ES-I3 (cell line): ENCODE measurements around the gene THSD4.

Experiments used
- H3K36me3 ChIP-seq: 2 replicates; pipeline ENCODE4 v1.6.1; 2013; ENCODE audit warnings: mild to moderate bottlenecking, low read length, control low read depth, moderate library complexity; ENCODE audit not compliant: insufficient read depth
- H3K4me1 ChIP-seq: 2 replicates; pipeline ENCODE4 v1.6.1; 2013; ENCODE audit warnings: mild to moderate bottlenecking, control low read depth, low read length; ENCODE audit not compliant: insufficient read depth
- H3K9ac ChIP-seq: 2 replicates; pipeline ENCODE4 v1.6.1; 2013; ENCODE audit warnings: low read depth, mild to moderate bottlenecking, low read length, moderate library complexity
- H3K9me3 ChIP-seq: 2 replicates; pipeline ENCODE4 v1.6.1; 2013; ENCODE audit warnings: mild to moderate bottlenecking, low read length, moderate library complexity; ENCODE audit not compliant: control insufficient read depth, insufficient read depth

The THSD4 gene

DNA sequence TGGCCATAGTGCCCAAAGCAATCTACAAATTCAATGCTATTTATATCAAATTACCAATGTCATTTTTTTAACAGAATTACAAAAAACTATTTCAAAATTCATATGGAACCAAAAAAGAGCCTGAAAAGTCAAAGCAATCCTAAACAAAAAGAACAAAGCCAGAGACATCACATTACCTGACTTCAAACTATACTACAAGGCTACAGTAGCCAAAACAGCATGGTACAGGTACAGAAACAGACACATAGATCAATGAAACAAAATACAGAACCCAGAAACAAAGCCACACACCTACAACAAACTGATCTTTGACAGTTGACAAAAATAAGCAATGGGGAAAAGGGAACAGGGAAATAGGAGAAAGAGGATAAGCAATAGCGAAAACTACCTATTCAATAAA, 26.6 kb upstream of the THSD4 start:
- no peaks in the 10 kb centered on the region for H3K36me3 ChIP-seq
- no peaks in the 10 kb centered on the region for H3K9me3 ChIP-seq
- peaks cover 10% of the 10 kb centered on the region; the same call in 1 of the 2 replicates for H3K4me1 ChIP-seq
- no peak overlapping the region for H3K9ac ChIP-seq

DNA sequence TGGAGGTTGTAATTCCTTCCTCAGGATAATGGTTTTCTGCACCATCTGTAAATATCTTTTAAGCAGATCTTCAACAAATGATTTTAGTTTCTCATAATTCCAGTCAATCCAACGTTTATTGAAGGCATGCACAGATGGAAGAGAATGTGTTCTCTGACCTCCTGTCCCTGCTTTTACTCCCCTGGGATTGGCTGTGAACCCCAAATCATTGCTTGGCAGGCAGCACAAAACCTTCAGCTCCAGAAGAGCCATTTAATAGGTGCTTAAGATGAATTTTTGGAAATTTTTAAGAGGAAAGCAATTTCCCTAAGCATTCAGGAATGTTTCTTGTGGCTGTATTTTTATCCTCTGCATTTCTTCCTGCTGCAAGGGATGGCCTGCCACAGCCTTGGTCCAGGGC, 25.5 kb upstream of the THSD4 start:
- H3K9me3 ChIP-seq, result no peaks in the 10 kb centered on the region
- H3K4me1 ChIP-seq, result peaks cover 10% of the 10 kb centered on the region; the same call in 1 of the 2 replicates
- no peaks in the 10 kb centered on the region for H3K36me3 ChIP-seq
- no peak overlapping the region for H3K9ac ChIP-seq

DNA sequence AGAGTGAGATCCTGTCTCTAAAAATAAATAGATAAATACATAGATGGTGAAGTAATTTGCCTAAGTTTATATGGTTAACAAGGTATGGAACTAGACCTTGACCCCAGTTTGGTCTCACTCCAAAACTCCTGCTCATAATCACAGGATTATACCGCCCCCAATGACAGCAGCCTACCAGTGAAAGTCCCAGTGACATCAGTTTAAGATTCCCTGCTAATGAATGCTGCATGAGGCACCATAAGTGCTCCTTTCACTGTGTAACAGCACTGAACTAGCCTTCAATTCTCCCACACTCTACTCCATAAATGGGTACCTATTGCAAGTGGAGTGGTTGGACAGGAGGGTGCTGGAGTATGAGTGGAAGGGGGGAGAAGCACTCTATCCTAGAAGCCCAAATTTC, 23.7 kb upstream of the THSD4 start:
- Histone ChIP-seq H3K9me3 (no peaks in the 10 kb centered on the region), H3K36me3 (no peaks in the 10 kb centered on the region), H3K9ac (no peak overlapping the region), H3K4me1 (no peaks in the 10 kb centered on the region)

DNA sequence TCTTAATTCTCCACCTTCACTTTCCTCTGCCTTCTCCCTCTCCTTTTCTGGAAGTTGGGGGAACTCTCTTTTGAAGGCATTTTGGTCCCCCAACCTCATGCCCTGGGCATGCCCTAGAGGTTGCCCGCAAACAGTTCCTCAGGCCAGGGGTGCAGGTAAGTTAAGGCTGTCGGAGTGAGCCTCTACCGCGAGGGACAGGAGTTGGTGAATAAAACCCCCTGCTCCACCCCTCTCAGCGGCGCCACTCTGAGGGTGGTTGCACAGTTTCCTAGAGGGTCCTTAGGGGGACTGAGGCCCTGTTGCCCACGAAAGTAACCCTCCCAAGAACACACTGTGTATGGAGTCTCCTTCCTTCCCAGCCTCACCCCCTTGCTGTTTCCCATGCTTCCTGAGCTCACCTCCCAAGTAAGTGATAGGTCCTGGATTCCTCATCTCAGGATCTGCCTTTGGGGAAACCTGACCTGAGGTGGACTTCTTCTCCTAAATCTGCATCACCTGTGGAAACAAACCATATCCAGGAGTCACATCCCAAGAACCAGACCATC, 23.1 kb upstream of the THSD4 start:
- no peaks in the 10 kb centered on the region for H3K36me3 ChIP-seq
- H3K9me3 ChIP-seq, result no peaks in the 10 kb centered on the region
- no peak overlapping the region for H3K9ac ChIP-seq
- no peaks in the 10 kb centered on the region for H3K4me1 ChIP-seq

DNA sequence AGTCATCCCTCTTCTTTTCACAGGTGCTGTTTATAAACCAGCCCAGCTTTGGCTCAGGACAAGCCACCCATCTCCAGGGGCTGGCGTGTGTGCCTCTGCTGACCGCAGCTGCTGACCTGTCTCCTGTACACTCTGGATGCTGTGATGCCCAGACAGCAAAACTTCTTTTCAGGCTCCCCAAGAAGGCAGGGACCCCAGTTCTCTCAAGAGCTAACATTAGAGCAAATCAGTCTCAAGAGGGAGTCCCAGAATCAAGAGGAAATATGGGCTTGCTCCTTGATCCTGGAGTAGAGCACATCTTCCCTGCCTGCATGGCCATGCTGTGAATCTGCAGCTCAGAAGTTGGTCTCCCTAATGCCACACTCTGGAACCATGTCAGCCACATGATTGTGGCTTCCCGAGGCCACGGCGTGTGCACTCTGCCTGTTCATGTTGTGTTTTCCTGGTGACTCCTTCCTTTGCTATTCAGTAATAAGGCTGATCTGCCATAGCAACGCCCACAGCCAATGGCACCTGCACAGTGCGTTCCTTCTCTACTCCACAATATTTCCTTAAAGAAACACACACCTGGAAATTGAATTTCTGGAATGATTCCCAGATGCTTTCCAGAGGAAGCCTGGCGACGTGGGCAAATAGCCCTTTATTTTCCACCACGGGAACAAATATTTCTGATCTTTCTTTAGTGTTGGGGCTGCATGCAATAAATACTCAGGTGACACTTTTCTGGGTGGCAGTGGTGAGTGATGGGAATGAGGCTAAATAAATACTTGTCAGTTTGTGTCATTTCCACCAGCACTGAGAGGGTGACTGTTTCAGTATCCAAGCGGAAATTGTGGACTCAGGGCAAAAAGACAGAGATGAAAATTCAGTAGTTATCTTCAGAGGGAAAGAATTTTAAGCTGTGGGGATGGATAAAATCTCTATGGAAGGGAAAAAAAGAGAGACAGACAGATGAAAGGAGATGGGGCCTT, 21.9 kb upstream of the THSD4 start:
- H3K36me3 ChIP-seq, result no peaks in the 10 kb centered on the region
- no peaks in the 10 kb centered on the region for H3K4me1 ChIP-seq
- H3K9me3 ChIP-seq, result no peaks in the 10 kb centered on the region
- H3K9ac ChIP-seq, result no peak overlapping the region

DNA sequence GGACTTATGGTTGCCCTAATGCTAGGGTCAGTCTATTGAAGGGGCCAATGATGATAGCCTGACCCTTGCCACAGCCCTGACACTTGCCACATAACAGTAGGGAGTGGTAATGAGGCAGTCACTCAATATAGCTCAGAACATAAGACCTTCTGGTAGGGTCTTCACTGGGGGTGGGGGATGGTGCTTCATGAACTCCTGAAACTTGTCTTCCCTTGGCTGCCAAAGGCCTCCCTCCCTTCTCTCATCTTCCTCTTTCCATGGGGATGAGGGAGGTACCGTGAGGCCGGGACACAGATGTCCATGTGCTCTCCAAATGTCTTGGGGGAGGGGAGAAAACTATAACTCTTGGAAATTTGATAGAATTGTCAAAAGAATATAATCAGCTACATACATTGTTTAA, 21.1 kb upstream of the THSD4 start:
- no peaks in the 10 kb centered on the region for H3K36me3 ChIP-seq
- H3K9ac ChIP-seq, result no peak overlapping the region
- H3K4me1 ChIP-seq, result no peaks in the 10 kb centered on the region
- no peaks in the 10 kb centered on the region for H3K9me3 ChIP-seq

DNA sequence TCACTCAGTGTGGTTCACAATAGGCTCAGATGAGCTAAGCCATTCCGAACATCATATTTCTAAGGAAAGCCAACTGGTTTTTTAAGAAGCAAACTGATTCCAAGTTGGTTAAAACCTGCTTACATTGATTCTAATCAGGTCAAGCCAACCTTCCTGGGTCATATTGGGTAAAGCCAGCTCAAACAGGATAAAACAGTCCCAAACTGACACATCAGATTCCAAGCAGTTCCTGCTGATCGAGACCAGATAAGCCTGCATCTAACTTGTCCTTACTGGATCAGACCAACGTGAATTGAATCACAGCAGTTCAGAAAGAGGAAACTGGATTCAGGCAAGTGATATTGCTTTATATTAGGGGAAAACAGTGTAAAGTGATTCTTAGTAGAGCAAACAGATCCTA, 18.6 kb upstream of the THSD4 start:
- no peaks in the 10 kb centered on the region for H3K9me3 ChIP-seq
- no peaks in the 10 kb centered on the region for H3K36me3 ChIP-seq
- no peaks in the 10 kb centered on the region for H3K4me1 ChIP-seq
- H3K9ac ChIP-seq, result no peak overlapping the region

DNA sequence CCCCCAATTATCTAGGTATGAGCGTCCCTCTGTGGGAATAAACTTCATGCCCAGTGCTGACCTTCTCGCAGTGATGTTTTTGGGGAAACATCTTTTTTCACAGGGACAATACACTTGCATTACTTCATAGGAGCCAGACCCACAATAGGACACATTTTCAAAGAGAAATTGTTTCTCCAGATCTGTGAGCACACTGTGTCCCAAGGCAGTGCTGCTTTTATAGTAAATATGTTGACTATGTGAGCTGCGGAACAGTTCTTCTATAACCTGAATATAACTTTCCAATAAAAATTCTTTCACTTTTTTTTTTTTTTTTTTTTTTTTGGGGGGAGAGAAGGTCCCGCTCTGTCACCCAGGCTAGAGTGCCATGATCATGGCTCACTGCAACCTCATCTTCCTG, 17.4 kb upstream of the THSD4 start:
- Histone ChIP-seq H3K9me3 (no peaks in the 10 kb centered on the region), H3K36me3 (no peaks in the 10 kb centered on the region), H3K4me1 (no peaks in the 10 kb centered on the region), H3K9ac (no peak overlapping the region)

DNA sequence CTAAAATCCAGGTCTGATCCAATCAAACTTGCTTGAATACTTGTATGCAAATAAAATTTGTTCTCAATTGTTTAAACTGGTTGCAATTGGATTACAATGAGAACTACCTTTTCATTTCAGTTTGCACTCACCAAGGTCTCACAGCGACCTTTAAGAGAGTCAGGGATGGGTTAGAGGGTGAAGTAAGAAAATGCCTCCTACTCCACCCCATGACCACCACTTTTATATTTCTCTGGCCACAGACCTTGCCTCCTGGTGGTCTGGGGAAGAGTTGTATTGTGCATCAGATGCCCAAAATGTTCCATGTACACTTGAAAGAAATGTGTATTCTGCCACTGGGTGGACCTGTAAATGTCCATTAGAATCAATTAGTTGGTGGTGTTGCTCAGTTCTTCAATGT, 16.4 kb upstream of the THSD4 start:
- H3K4me1 ChIP-seq, result no peaks in the 10 kb centered on the region
- H3K36me3 ChIP-seq, result no peaks in the 10 kb centered on the region
- no peaks in the 10 kb centered on the region for H3K9me3 ChIP-seq
- no peak overlapping the region for H3K9ac ChIP-seq

DNA sequence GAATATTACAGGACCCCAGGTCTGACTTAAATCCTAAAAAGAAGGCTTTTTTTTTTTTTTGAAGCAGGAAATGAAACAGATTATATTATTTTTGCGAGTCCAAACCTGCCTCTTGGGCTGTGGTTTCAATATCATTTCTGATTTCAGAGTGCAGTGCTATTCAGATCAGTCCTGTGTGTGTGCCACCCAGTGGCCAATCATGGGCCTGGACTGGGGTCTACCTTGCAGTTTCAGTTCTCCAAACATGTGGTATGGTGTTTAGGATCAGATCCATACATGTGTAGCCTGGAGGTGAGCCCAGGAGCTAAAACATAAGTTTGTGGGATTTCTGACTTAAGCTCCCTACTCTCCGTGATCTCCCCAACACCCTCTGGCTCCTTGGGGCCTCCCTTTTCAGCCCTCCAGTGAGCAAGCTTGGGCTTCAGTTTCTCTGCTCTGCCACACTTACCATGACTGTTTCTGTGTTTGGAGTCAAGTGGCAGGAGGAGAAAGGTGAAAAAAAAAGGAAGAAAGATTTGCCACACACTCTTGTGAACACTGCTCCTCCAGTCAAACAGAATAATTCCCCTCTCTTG, 12.1 kb upstream of the THSD4 start:
- no peak overlapping the region for H3K9ac ChIP-seq
- H3K4me1 ChIP-seq, result no peaks in the 10 kb centered on the region
- H3K9me3 ChIP-seq, result no peaks in the 10 kb centered on the region
- no peaks in the 10 kb centered on the region for H3K36me3 ChIP-seq

DNA sequence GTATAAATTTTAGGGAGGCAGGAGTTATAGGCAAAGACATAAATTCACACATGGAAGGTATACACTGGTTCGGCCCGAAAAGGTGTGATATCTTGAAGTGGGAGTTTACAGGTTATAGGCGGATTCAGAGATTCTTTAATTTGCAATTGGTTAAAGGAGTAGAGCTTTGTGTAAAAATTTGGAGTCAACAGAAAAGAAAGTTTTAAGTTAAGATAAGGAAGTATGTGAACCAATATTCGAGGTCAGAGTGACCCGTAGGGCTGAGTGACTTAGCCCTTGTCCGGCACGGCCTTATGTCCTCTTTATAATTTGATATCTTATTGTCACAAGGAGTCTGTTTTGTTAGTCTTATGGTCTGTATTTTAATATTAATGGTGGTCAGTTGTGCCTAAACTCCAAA, 10.6 kb upstream of the THSD4 start:
- no peaks in the 10 kb centered on the region for H3K9me3 ChIP-seq
- no peaks in the 10 kb centered on the region for H3K36me3 ChIP-seq
- H3K9ac ChIP-seq, result no peak overlapping the region
- H3K4me1 ChIP-seq, result no peaks in the 10 kb centered on the region

DNA sequence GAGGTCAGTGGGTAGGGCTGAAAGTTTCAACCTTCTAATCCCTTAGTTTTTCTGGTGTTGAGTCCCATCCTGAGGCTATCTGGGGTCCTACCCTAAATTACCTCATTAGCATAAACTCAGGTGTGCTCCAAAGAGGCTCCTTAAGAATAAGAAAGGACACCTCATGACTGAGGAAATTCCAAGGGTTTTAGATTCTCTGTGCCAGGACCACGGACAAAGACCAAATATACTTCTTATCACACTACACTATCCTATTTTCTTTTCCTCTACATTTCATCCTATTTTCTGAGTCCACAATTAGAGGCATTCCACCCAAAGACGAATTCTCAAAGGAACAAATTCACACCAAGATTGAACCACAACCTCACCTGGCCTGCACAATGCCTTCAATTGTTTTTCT, 9.8 kb upstream of the THSD4 start:
- Histone ChIP-seq H3K36me3 (no peaks in the 10 kb centered on the region), H3K9me3 (no peaks in the 10 kb centered on the region), H3K4me1 (no peaks in the 10 kb centered on the region), H3K9ac (no peak overlapping the region)

DNA sequence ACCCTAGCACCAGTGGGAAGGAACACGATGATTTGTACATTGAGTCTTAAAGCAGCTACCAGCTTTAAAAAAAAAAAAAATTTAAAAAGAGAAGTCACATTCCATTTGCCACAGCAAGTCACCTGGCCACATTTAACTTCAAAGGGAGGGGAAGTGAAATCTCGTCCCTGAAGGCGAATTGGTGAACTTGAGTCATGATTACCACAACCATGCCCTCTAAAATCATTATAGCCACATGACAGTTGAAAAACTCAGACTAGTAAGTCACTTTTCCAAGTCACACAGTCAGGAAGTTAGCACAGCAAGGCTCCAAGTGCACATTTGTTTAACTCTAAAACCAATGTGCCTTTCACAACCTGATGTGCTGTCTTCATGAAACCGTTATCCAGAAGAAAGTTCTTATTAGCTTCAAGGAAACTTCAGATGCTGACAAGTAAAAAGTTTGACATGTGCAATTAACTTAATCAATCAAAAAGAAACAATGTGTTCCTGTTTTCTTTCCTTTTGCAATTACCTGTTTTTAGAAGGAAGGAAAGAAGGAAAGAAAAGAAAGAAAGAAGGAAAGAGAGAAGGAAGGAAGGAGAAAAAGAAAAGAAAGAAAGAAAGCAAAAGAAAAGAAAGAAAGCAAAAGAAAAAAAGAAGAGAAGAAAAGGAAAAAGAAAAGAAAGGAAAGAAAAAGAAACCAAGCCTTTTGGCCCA, 8.3 kb upstream of the THSD4 start:
- Histone ChIP-seq H3K9ac (no peak overlapping the region), H3K4me1 (peaks cover 13% of the 10 kb centered on the region; the same call in 1 of the 2 replicates), H3K36me3 (no peaks in the 10 kb centered on the region), H3K9me3 (no peaks in the 10 kb centered on the region)

DNA sequence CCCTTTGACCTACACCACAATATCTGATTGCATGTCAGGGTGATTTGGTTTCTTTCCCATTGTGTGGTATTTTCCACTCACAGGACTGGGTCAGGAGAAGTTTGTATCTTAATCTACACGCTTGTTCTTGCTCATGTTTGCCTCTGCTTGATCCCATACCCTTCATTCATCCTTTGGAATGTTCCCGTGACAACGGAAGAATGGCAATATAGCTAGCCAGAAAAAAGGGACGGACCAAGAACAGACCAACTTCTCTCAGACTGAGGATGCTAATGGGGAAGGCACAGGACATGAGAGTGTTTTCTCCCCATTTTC, 7.8 kb upstream of the THSD4 start:
- Histone ChIP-seq H3K4me1 (peaks cover 13% of the 10 kb centered on the region; the same call in 1 of the 2 replicates), H3K9me3 (no peaks in the 10 kb centered on the region), H3K9ac (no peak overlapping the region)

More for the DNA sequence above, 7.8 kb upstream of the THSD4 start:
- H3K36me3 ChIP-seq, result no peaks in the 10 kb centered on the region
